KG1 (cell line): Measurements from ENCODE around the gene SELPLG.
"Not testable (repeated sequence)": the region's sequence is repeated elsewhere in the genome, so short reads cannot be mapped to it uniquely, and the experiment has no call there.

Experiments
- DNase-seq: peaks from one replicate; lab custom pipeline; 2025; lab: John Stamatoyannopoulos, UW

The SELPLG gene

GRCh38 chr12:108603743-108604142 lies 30.0 kb downstream of the SELPLG start:
- no peak for DNase-seq

GRCh38 chr12:108602976-108603704 lies 30.6 kb downstream of the SELPLG start:
- DNase-seq: no peak

GRCh38 chr12:108602209-108602705 lies 31.4 kb downstream of the SELPLG start:
- no peak for DNase-seq

- no peak for DNase-seq
These were observed 33.0 kb downstream of the SELPLG start for GRCh38 chr12:108600702-108601007.

- no peak for DNase-seq
These were observed 33.6 kb downstream of the SELPLG start for GRCh38 chr12:108599948-108600701.

GRCh38 chr12:108599541-108599940 lies 34.2 kb downstream of the SELPLG start:
- no peak for DNase-seq

GRCh38 chr12:108598553-108599250 lies 35.0 kb downstream of the SELPLG start:
- no peak for DNase-seq

- no peak for DNase-seq
These were observed 35.9 kb downstream of the SELPLG start, which contains the start of gene TMEM119 for GRCh38 chr12:108597559-108598471. TMEM119 (minus strand) TSS chr12:108598084; CDS start chr12:108592383, 5,701 bp downstream.

GRCh38 chr12:108596854-108597558 lies 36.7 kb downstream of the SELPLG start:
- DNase-seq: no peak

- no peak for DNase-seq
These were observed 37.7 kb downstream of the SELPLG start for GRCh38 chr12:108595711-108596647.

GRCh38 chr12:108594960-108595710 lies 38.6 kb downstream of the SELPLG start:
- no peak for DNase-seq

- no peak for DNase-seq
These were observed 39.3 kb downstream of the SELPLG start for GRCh38 chr12:108594323-108594903.

- DNase-seq: no peak
These were observed 41.4 kb downstream of the SELPLG start for GRCh38 chr12:108592033-108592909.

GRCh38 chr12:108591267-108591980 lies 42.3 kb downstream of the SELPLG start:
- no peak for DNase-seq

- not testable (repeated sequence) for DNase-seq
These were observed 43.2 kb downstream of the SELPLG start for GRCh38 chr12:108590463-108590862.

- no peak for DNase-seq
These were observed 43.9 kb downstream of the SELPLG start for GRCh38 chr12:108589840-108590229.
